ENCODE data around the gene MINDY1.

The MINDY1 gene

GRCh38 chr1:151011154-151011850, 4.6 kb upstream of the MINDY1 start:
- DNase-seq, result no peak

- DNase-seq, result no peak
Observed at GRCh38 chr1:151010346-151010726, 3.6 kb upstream of the MINDY1 start.

GRCh38 chr1:151009674-151010345, 3.1 kb upstream of the MINDY1 start:
- no peak for DNase-seq

GRCh38 chr1:151009206-151009587, 2.5 kb upstream of the MINDY1 start:
- no peak for DNase-seq

GRCh38 chr1:151008244-151009205, 1.8 kb upstream of the MINDY1 start, which contains the start of gene PRUNE1:
TSS of gene PRUNE1 (plus strand) at chr1:151008449. CDS start at chr1:151008633, 184 bp downstream.
- DNase-seq, result peak; percentile 90

- DNase-seq, result no peak
Observed at GRCh38 chr1:151007853-151008243, 1.1 kb upstream of the MINDY1 start.

- DNase-seq, result peak; percentile 34
Observed at GRCh38 chr1:151005729-151006319, 878 bp downstream of the MINDY1 start.

GRCh38 chr1:151003180-151003579, 3.5 kb downstream of the MINDY1 start:
- no peak for DNase-seq

- no peak for DNase-seq
Observed at GRCh38 chr1:151002611-151003010, 4.1 kb downstream of the MINDY1 start.

- no peak for DNase-seq
Observed at GRCh38 chr1:151002051-151002450, 4.7 kb downstream of the MINDY1 start.

- no peak for DNase-seq
Observed at GRCh38 chr1:151001602-151002001, 5.1 kb downstream of the MINDY1 start.

- no peak for DNase-seq
Observed at GRCh38 chr1:151000408-151000807, 6.3 kb downstream of the MINDY1 start.

- no peak for DNase-seq
Observed at GRCh38 chr1:150999926-151000325, 6.8 kb downstream of the MINDY1 start.

GRCh38 chr1:150999051-150999674, 7.5 kb downstream of the MINDY1 start:
- DNase-seq, result no peak

GRCh38 chr1:150997949-150998348, 8.8 kb downstream of the MINDY1 start:
- no peak for DNase-seq

- no peak for DNase-seq
Observed at GRCh38 chr1:150997126-150997872, 9.4 kb downstream of the MINDY1 start.

- peak; percentile 56 for DNase-seq
Observed at GRCh38 chr1:150995896-150996295, 10.8 kb downstream of the MINDY1 start.

GRCh38 chr1:150995460-150995859, 11.2 kb downstream of the MINDY1 start:
- no peak for DNase-seq

GRCh38 chr1:150994248-150994647, 12.5 kb downstream of the MINDY1 start:
- DNase-seq, result no peak

GRCh38 chr1:150992626-150993025, 14.1 kb downstream of the MINDY1 start:
- DNase-seq, result no peak

GRCh38 chr1:150987924-150988323, 18.8 kb downstream of the MINDY1 start:
- DNase-seq, result no peak
